ENCODE data around the gene TNFSF11.

TNFSF11 gene

GRCh38 chr13:42656161-42656560 is 82.2 kb downstream of the TNFSF11 start:
- DNase-seq, result no peak

DNA sequence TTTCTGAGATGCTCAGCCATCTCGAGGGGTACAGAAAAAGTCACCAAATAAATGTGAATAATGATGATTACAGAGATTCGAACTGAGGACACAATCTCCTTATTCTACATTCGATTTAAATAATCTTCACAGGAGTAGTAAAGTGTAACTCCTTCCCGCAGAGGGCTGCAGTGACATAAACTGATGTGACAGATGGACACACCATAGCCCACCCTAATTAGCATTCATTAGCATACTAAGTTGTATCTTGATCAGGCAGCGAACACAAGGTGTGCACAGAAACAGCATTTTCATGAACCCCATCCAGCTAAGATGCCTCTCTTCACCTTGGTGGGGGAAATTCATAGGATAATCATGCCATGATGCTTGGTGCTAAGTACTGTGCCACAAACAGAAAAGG is 83.0 kb downstream of the TNFSF11 start:
- no peak for DNase-seq

All from suppressor macrophage treated with lipopolysaccharide for 1 hour (primary cell).